ENCODE data around the gene LYPD1. TPM values are rescaled to one million over a fixed set of nuclear protein-coding genes. Genes with fewer than 3 reads are reported as not detected.

Gene LYPD1
- total RNA-seq, 2 experiments from 2014 or later: not detected

DNA sequence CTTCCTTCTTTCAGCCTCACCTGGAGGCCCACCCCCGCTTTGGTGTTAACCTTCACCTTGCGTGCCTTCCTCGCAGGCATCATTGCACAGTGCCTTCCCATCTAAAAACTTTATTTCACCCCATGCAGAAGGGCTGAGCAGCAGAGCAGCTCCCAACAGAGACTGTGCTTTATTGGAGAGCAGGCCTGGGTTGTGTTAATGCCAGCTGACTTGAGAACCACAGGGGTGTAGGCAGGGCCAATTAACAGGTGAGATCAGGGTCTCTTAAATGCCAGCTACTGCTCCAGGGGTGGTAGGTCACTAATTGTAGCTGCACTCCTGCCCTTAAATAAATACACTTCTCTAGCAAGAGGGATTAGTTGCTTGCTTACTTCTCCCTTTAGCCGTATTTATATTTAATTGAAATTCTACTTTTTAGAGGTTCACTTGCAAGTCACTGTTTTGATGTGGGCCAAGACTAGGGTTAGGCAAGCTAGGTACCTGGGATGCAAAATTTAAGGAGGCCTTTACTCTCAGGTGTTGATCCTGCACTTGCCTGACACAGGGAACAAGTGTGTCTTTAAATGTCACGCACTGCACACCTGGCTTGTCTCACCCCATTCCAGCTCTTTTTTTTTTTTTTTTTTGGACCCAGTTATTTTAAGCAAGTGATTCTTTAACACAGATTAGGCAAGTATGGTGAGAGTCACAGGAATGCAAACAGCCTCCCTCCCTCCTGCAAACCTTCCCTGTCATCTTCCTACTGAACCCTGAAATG, 54.5 kb downstream of the LYPD1 start:
- ChIA-PET CTCF (no interaction called here), POLR2A (interaction anchor here (0.6 kb wide), 1 partner anchor 31 kb away, joined by 3 read pairs; no protein-coding TSS in a partner anchor)
- no peaks in the 10 kb centered on the region for H3K9me3 Mint-ChIP-seq (ENCODE audit: insufficient read depth)
- ATAC-seq: no peak
- no peak overlapping the region for H3K27ac Mint-ChIP-seq
- no peaks in the 10 kb centered on the region for H3K4me1 Mint-ChIP-seq (ENCODE audit: low read depth)
- H3K4me3 Mint-ChIP-seq: no peak overlapping the region
- no peak for DNase-seq
- no peaks in the 10 kb centered on the region for H3K36me3 Mint-ChIP-seq (ENCODE audit: low read depth)
- no peaks in the 10 kb centered on the region for H3K27me3 Mint-ChIP-seq (ENCODE audit: low read depth)

DNA sequence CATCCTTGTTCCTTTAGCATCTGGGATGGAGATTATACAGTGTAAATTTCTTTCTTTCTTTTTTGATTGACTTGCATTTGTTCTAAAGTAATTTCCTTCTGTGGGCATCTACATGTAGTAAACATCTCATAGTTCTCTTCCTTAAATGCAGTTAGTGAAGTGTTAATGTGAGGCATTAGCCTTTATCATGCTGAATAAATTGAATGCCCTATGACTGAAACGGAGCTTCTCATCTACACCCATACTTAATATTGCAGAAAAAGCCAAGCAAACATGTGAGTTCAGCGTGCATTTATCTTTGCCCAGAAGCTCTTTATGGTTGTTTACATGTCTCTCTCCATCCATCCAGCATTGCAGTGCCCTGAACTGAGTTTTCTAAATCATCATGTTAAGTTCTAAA, 58.3 kb downstream of the LYPD1 start:
- ATAC-seq (no peak), DNase-seq (no peak)
- no peak overlapping the region for H3K27ac Mint-ChIP-seq
- H3K4me3 Mint-ChIP-seq: no peak overlapping the region
- ChIA-PET CTCF (no interaction called here), POLR2A (no interaction called here)
- no peaks in the 10 kb centered on the region for H3K4me1 Mint-ChIP-seq (ENCODE audit: low read depth)
- no peaks in the 10 kb centered on the region for H3K9me3 Mint-ChIP-seq (ENCODE audit: insufficient read depth)
- H3K27me3 Mint-ChIP-seq (ENCODE audit: low read depth): no peaks in the 10 kb centered on the region
- H3K36me3 Mint-ChIP-seq (ENCODE audit: low read depth): no peaks in the 10 kb centered on the region

DNA sequence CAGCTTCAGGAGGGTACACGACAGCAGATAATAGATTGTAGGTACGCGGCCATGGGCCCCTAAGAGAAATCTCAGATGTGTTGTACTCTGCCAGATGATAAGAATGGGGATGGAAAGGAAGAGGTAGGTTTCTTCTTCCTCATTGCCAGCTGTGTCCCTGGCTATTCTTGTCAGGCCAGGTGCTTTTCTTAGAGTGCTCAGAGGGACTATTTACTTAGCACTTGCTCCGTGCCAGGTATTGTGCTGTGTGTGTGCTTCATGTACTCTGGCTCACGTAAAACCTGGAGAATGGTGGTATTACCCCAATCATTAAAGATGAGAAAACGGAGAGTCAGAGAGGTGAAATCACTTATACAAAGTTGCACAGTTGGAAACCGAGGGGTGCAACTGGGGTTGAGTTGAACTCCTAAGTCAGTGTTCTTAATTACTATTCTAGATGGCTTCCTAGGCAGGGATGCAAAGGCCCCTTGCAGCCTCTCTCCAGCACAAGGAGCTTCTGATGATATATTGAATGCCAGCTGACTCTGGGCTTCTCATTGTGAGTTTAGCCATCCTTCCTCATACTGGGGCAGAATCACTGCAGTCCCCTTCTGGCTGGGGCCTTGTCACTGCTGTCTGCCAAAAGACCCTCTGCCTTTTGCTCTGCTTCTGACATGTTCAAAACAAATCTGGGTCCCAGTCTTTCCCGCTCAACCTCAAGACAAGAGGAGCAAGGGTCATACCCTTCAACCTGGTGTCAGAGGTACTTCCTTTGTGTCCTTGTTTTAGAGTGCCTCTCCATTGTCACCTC, 60.7 kb downstream of the LYPD1 start:
- Mint-ChIP-seq H3K27ac (no peak overlapping the region), H3K4me1 (ENCODE audit: low read depth) (no peaks in the 10 kb centered on the region), H3K36me3 (ENCODE audit: low read depth) (no peaks in the 10 kb centered on the region), H3K4me3 (no peak overlapping the region), H3K27me3 (ENCODE audit: low read depth) (no peaks in the 10 kb centered on the region), H3K9me3 (ENCODE audit: insufficient read depth) (no peaks in the 10 kb centered on the region)
- CTCF ChIA-PET: no interaction called here
- DNase-seq: no peak
- no peak for ATAC-seq
- POLR2A ChIA-PET: no interaction called here

DNA sequence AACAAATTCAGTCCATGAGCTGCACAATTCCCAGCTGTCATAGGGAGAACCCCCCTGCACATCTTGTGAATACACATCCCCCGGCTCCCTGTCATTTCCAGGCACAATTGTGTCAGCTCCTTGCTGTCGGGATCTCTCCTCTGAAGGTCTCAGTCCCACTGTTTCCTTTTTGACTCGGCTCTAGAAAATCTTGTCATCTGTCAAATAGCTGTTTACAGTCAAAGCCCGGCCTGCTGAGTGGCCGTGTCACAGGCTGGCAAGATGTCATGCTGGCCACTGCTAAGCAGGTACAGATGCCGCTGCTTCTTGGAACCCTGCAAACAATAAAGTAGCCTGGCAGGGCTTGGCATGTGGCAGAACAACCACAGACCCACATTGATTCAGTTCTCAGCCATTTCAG, 61.7 kb downstream of the LYPD1 start:
- no peak for ATAC-seq
- ChIA-PET POLR2A (no interaction called here), CTCF (no interaction called here)
- no peak for DNase-seq
- no peaks in the 10 kb centered on the region for H3K36me3 Mint-ChIP-seq (ENCODE audit: low read depth)
- H3K27ac Mint-ChIP-seq: no peak overlapping the region
- H3K9me3 Mint-ChIP-seq (ENCODE audit: insufficient read depth): no peaks in the 10 kb centered on the region
- H3K27me3 Mint-ChIP-seq (ENCODE audit: low read depth): no peaks in the 10 kb centered on the region
- H3K4me3 Mint-ChIP-seq: no peak overlapping the region
- no peaks in the 10 kb centered on the region for H3K4me1 Mint-ChIP-seq (ENCODE audit: low read depth)

DNA sequence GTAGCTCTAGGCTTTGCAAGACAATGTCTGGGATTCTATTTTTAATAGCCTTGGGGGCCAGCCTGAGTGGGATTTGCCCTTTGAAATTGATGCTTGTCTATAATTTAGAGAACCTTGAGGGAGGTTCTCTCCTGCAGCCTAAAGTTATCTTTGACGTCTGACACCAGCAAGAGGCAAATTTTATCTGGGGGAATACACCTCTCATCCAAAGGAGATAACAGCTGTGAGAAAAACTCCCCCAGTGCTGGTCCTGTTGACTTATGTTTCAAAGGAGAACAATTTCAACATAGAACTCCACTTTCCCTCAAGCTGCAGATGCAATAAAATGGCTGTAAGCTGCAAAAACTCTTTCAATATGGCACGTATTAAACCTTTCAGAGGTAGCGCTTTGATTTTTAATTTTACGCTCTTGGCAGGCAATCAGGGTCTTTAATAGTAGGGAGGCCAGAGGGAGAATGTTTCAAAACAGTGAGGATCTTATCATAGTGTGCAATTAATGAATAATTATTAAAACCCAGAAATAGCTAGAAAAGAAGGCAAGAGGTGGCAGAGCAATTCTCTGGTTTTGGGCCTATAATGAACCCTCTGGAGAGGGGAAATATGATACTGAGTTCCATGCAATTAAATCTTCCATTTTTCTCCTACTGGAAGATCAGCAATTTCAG, 62.4 kb downstream of the LYPD1 start:
- no peak overlapping the region for H3K27ac Mint-ChIP-seq
- no peak for DNase-seq
- no peaks in the 10 kb centered on the region for H3K4me1 Mint-ChIP-seq (ENCODE audit: low read depth)
- ChIA-PET POLR2A (no interaction called here), CTCF (no interaction called here)
- no peak overlapping the region for H3K4me3 Mint-ChIP-seq
- H3K36me3 Mint-ChIP-seq (ENCODE audit: low read depth): no peaks in the 10 kb centered on the region
- no peaks in the 10 kb centered on the region for H3K27me3 Mint-ChIP-seq (ENCODE audit: low read depth)
- H3K9me3 Mint-ChIP-seq (ENCODE audit: insufficient read depth): no peaks in the 10 kb centered on the region
- no peak for ATAC-seq

DNA sequence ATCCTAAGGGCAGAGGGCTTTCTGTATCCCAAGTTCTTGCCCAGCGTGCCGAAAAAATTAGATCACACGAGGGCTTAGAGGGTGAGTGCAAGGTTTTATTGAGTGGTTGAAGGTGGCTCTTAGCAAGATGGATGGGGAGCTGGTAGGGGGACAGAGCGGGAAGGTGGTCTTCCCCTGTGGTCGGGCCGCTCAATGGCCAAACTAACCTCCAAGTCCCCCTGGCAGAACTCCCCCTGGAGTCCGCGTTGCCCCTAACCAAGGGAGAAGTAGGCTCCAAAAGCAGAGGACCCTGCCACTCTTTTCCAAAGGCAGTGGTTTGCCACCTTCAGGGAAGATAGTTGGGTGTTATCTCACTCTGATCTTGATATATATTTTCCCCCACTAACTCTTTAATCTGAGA, 63.4 kb downstream of the LYPD1 start:
- POLR2A ChIA-PET: no interaction called here
- Mint-ChIP-seq H3K36me3 (ENCODE audit: low read depth) (no peaks in the 10 kb centered on the region), H3K9me3 (ENCODE audit: insufficient read depth) (no peaks in the 10 kb centered on the region), H3K27ac (no peak overlapping the region), H3K4me3 (no peak overlapping the region), H3K27me3 (ENCODE audit: low read depth) (no peaks in the 10 kb centered on the region), H3K4me1 (ENCODE audit: low read depth) (no peaks in the 10 kb centered on the region)
- CTCF ChIA-PET: no interaction called here
- ATAC-seq (no peak), DNase-seq (no peak)

DNA sequence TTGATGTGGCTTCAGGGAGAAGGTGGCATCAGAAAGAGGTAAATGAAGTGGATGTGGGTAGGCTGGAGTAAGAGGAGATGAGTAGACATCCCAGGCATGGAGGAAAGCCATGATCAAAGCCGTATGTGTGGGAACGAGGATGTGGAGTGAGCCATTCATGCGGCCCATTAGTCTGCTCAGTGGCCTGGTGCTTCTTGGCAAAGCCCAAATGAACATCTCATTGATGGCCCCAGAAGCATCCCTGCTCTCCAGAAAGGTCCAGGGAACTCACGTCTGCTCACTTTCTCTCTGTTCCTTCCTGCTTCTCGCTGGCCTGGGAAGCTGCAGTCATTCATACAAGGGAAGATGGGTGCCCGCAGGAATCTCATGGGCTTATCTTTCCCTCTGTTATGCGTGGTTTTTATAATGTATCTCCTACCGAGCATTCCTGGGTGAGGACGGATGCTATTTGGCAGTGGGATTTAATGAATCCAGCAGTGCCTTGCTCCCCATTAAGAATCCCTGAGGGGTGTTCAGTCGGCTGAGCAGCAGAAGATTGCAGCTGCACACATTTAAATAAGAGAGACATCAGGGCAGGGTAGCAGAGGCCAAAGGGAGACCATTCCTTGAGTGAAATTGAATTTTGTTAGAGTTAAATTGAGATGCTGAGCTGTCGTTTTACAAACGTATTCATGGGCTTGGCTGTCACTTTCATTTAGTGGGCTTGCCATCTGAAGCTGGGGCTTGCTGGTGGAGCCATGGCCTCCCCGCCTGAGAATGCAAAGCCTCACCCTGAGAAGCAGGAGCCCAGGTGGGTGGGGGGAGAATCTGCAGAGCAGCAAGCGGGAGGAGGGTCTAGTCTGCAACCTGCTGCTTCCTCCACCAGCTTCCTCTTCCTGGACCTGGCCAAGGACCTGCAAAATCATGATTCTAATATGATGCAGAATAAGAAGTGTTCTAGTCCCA, 64.5 kb downstream of the LYPD1 start:
- ChIA-PET CTCF (no interaction called here), POLR2A (no interaction called here)
- DNase-seq: no peak
- H3K9me3 Mint-ChIP-seq (ENCODE audit: insufficient read depth): no peaks in the 10 kb centered on the region
- no peak overlapping the region for H3K27ac Mint-ChIP-seq
- no peaks in the 10 kb centered on the region for H3K36me3 Mint-ChIP-seq (ENCODE audit: low read depth)
- no peak overlapping the region for H3K4me3 Mint-ChIP-seq
- H3K27me3 Mint-ChIP-seq (ENCODE audit: low read depth): no peaks in the 10 kb centered on the region
- H3K4me1 Mint-ChIP-seq (ENCODE audit: low read depth): no peaks in the 10 kb centered on the region
- ATAC-seq: no peak

DNA sequence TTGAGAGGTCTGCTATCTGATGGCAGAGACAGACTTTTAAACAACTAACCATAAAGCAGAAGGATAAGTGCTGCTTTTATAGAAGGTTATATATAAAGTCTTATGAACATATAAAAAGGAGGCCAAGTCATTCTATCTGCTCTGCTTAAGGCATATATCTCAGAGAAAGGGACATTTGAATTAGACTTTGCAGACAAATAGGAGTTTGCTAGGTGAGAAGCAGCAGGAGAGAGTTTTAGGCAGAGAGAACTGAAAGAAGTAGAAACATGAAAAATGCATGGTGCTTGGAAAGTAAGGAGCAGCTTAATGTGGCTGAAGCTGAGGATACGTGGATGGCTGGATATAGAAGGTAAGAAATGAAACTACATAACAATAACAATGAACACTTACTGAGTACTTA, 65.4 kb downstream of the LYPD1 start:
- Mint-ChIP-seq H3K4me3 (no peak overlapping the region), H3K36me3 (ENCODE audit: low read depth) (no peaks in the 10 kb centered on the region), H3K27me3 (ENCODE audit: low read depth) (no peaks in the 10 kb centered on the region), H3K27ac (no peak overlapping the region), H3K4me1 (ENCODE audit: low read depth) (no peaks in the 10 kb centered on the region), H3K9me3 (ENCODE audit: insufficient read depth) (no peaks in the 10 kb centered on the region)
- ATAC-seq (no peak), DNase-seq (no peak)
- ChIA-PET POLR2A (no interaction called here), CTCF (no interaction called here)

DNA sequence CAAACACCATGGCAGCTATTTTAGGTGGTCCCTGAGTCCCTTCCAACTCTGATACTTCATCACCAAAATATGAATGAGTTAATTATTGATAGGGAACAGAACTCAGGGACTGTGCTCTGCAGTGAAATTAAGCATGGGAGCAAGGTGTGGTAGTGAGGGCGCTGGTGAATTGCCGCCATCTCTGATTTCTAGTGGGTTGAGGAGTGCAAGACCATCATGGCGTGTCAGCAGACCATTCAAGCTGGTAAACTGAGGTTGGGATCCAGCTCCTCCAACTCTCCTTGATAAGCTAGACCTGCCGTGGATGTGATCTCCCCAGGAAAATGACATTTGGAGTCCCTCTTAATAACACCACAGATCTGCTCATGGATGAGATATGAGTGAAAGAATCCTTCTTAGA, 70.4 kb downstream of the LYPD1 start:
- H3K27me3 Mint-ChIP-seq (ENCODE audit: low read depth): no peaks in the 10 kb centered on the region
- no peak overlapping the region for H3K4me3 Mint-ChIP-seq
- ChIA-PET POLR2A (no interaction called here), CTCF (no interaction called here)
- DNase-seq: no peak
- H3K36me3 Mint-ChIP-seq (ENCODE audit: low read depth): no peaks in the 10 kb centered on the region
- no peaks in the 10 kb centered on the region for H3K9me3 Mint-ChIP-seq (ENCODE audit: insufficient read depth)
- H3K4me1 Mint-ChIP-seq (ENCODE audit: low read depth): no peaks in the 10 kb centered on the region
- ATAC-seq: no peak
- H3K27ac Mint-ChIP-seq: no peak overlapping the region

DNA sequence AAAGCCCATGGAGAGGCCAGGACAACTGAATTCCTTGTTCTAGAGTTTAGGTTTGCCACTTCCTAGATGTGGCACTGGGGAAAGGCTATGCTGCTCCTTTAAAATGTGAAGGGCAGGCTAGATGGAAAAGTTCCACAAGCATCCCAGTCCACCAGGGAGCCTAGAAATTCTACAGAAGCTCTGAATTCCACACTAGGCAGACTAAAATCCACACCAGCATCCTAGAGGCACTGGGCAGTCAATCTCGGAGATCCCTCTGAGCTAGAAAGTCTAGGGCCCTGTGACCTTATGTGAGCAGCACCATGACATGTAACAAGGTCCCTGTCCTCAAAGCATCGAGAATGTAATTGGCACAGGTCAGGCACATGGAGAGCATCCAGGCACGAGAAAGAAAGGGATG, 71.5 kb downstream of the LYPD1 start:
- DNase-seq (no peak), ATAC-seq (no peak)
- no peak overlapping the region for H3K4me3 Mint-ChIP-seq
- H3K27me3 Mint-ChIP-seq (ENCODE audit: low read depth): no peaks in the 10 kb centered on the region
- no peak overlapping the region for H3K27ac Mint-ChIP-seq
- no peaks in the 10 kb centered on the region for H3K4me1 Mint-ChIP-seq (ENCODE audit: low read depth)
- POLR2A ChIA-PET: no interaction called here
- no peaks in the 10 kb centered on the region for H3K9me3 Mint-ChIP-seq (ENCODE audit: insufficient read depth)
- CTCF ChIA-PET: no interaction called here
- H3K36me3 Mint-ChIP-seq (ENCODE audit: low read depth): no peaks in the 10 kb centered on the region

DNA sequence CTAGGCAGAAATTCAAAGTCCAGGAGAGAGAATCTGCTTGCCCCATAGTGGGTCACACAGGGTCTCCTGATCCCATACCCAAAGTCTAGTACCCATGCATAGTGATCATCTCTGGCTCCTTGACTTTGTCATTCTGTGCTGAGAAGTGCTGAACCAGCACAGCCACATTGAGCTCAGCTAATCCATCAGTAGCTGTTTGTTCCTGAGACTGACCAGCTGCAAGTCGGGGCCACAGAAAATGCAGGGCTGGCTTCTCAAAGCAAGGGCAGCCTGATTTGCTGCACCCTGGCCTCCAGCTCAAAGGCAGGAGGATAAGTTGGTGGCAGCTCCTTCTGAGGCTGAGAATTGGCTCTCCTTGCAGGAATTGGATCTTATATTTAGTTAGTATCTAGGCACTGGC, 72.2 kb downstream of the LYPD1 start:
- no peaks in the 10 kb centered on the region for H3K4me1 Mint-ChIP-seq (ENCODE audit: low read depth)
- H3K36me3 Mint-ChIP-seq (ENCODE audit: low read depth): no peaks in the 10 kb centered on the region
- H3K9me3 Mint-ChIP-seq (ENCODE audit: insufficient read depth): no peaks in the 10 kb centered on the region
- ATAC-seq (no peak), DNase-seq (no peak)
- POLR2A ChIA-PET: no interaction called here
- H3K4me3 Mint-ChIP-seq: no peak overlapping the region
- no peak overlapping the region for H3K27ac Mint-ChIP-seq
- no peaks in the 10 kb centered on the region for H3K27me3 Mint-ChIP-seq (ENCODE audit: low read depth)
- CTCF ChIA-PET: no interaction called here

DNA sequence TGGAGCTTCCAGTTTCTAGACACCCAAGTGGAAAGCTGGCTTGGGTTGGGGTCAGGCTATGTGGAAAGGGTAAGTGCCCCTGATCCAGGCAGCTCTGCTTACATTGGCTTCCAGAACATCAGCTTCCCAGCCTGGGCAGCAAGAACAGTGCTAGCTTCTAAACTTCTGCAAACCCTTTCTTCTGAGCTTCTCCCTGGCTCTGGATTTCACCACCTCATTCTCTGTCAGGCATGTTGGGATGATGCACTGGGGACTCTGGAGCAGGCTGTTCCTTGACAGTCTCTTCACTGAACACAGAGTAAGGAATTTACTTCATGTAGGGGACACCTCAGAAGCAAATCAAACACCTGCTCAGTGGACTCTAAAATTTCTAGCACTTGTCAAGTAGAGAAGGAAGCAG, 72.8 kb downstream of the LYPD1 start:
- H3K4me1 Mint-ChIP-seq (ENCODE audit: low read depth): no peaks in the 10 kb centered on the region
- no peaks in the 10 kb centered on the region for H3K9me3 Mint-ChIP-seq (ENCODE audit: insufficient read depth)
- ChIA-PET CTCF (no interaction called here), POLR2A (no interaction called here)
- H3K27me3 Mint-ChIP-seq (ENCODE audit: low read depth): no peaks in the 10 kb centered on the region
- no peak overlapping the region for H3K27ac Mint-ChIP-seq
- DNase-seq (no peak), ATAC-seq (no peak)
- no peak overlapping the region for H3K4me3 Mint-ChIP-seq
- H3K36me3 Mint-ChIP-seq (ENCODE audit: low read depth): no peaks in the 10 kb centered on the region
